ENCODE results near the gene MYO18A. TPM values are rescaled to one million over a fixed set of nuclear protein-coding genes. Genes with fewer than 3 reads are reported as not detected.

Gene MYO18A
- total and polyA plus RNA-seq, 12 donors: 61.4 to 442 (median 327) TPM

GRCh38 chr17:29107933-29108822 lies 72.0 kb downstream of the MYO18A start:
- no peak overlapping the region for H3K4me3 ChIP-seq
- H3K4me1 ChIP-seq: peaks cover 20 to 55% (median 34%) of the 10 kb centered on the region in 9 donors
- H3K9me3 ChIP-seq: no peaks in the 10 kb centered on the region
- intact Hi-C loops (cut with DNase I): loop anchor here in 2 of 10 donors (1.0 to 2.0 kb wide), 2 partner anchors 135 to 137 kb away; no protein-coding TSS in a partner anchor
- TF ChIP-seq CTCF (IDR thresholded peaks at IDR 0.05): no peak
- DNase-seq (peak; percentile 60 to 69), ATAC-seq (peak in 7 of 8 donors; percentile 23 to 70 (median 39))
- peaks cover 0 to 100% (median 71%) of the 10 kb centered on the region in 9 donors for H3K36me3 ChIP-seq
- no peaks in the 10 kb centered on the region for H3K27me3 ChIP-seq
- 46 to 54% methylated on average over 11 of the region's 11 CpGs for WGBS, 2 donors
- peak overlapping the region; percentile 61 to 89 (median 78) for H3K27ac ChIP-seq

GRCh38 chr17:29107084-29107483 lies 73.1 kb downstream of the MYO18A start:
- intact Hi-C loops (cut with DNase I): no loop called here
- no peaks in the 10 kb centered on the region for H3K27me3 ChIP-seq
- peak overlapping the region in 5 of 10 donors; percentile 39 to 89 (median 85) for H3K27ac ChIP-seq
- no peak overlapping the region for H3K4me3 ChIP-seq
- 83 to 92% methylated on average over 9 of the region's 9 CpGs for WGBS, 2 donors
- ATAC-seq (peak in 2 of 8 donors; percentile 29 to 31), DNase-seq (no peak)
- H3K4me1 ChIP-seq: peaks cover 9 to 55% (median 32%) of the 10 kb centered on the region in 9 donors
- no peak for TF ChIP-seq CTCF (IDR thresholded peaks at IDR 0.05)
- H3K36me3 ChIP-seq: peaks cover 0 to 100% (median 72%) of the 10 kb centered on the region in 9 donors
- H3K9me3 ChIP-seq: no peaks in the 10 kb centered on the region

GRCh38 chr17:29103341-29103740 lies 76.9 kb downstream of the MYO18A start:
- Histone ChIP-seq H3K4me1 (peaks cover 3 to 42% (median 19%) of the 10 kb centered on the region in 9 donors), H3K27ac (peak overlapping the region in 4 of 10 donors; percentile 60 to 75 (median 68)), H3K4me3 (no peak overlapping the region), H3K36me3 (peaks cover 2 to 100% (median 72%) of the 10 kb centered on the region in 9 donors), H3K27me3 (no peaks in the 10 kb centered on the region), H3K9me3 (no peaks in the 10 kb centered on the region)
- 84 to 90% methylated on average over 4 of the region's 4 CpGs for WGBS, 2 donors
- ATAC-seq (peak in 2 of 8 donors; percentile 1), DNase-seq (no peak)
- intact Hi-C loops (cut with DNase I): no loop called here
- TF ChIP-seq CTCF (IDR thresholded peaks at IDR 0.05): no peak

GRCh38 chr17:29102741-29103181 lies 77.4 kb downstream of the MYO18A start:
- Histone ChIP-seq H3K4me1 (peaks cover 0 to 36% (median 14%) of the 10 kb centered on the region in 9 donors), H3K4me3 (no peak overlapping the region), H3K9me3 (no peaks in the 10 kb centered on the region), H3K36me3 (peaks cover 8 to 100% (median 76%) of the 10 kb centered on the region in 9 donors), H3K27ac (peak overlapping the region in 6 of 10 donors; percentile 22 to 75 (median 63)), H3K27me3 (no peaks in the 10 kb centered on the region)
- DNase-seq (peak in 1 of 2 donors; percentile 34), ATAC-seq (peak in 7 of 8 donors; percentile 42 to 85 (median 66))
- intact Hi-C loops (cut with DNase I): no loop called here
- 52 to 60% methylated on average over 11 of the region's 11 CpGs for WGBS, 2 donors
- TF ChIP-seq CTCF (IDR thresholded peaks at IDR 0.05): no peak

Data from heart right ventricle (tissue), 16 donors.